CD4-positive, alpha-beta T cell treated with Interleukin-17A for 1 hour (primary cell): ENCODE results near the gene STYX.
"Not testable (repeated sequence)": the region's sequence is repeated elsewhere in the genome, so short reads cannot be mapped to it uniquely, and the experiment has no call there.

ENCODE experiments used
- DNase-seq: peaks from one replicate; pipeline ENCODE4 v3.0.0-alpha.2; 2020

Gene STYX

GRCh38 chr14:52727509-52727908, 2.5 kb upstream of the STYX start:
- DNase-seq, result not testable (repeated sequence)

- not testable (repeated sequence) for DNase-seq
Observed at GRCh38 chr14:52729035-52729434, 931 bp upstream of the STYX start.

GRCh38 chr14:52729585-52729924, 411 bp upstream of the STYX start:
- DNase-seq, result no peak

- no peak for DNase-seq
Observed at GRCh38 chr14:52730709-52731111, 744 bp downstream of the STYX start.

- DNase-seq, result no peak
Observed at GRCh38 chr14:52733824-52734223, 3.9 kb downstream of the STYX start.

- no peak for DNase-seq
Observed at GRCh38 chr14:52735921-52736489, 6.0 kb downstream of the STYX start.

- DNase-seq, result peak; percentile 24
Observed at GRCh38 chr14:52738409-52738808, 8.4 kb downstream of the STYX start.

GRCh38 chr14:52740751-52741150, 10.8 kb downstream of the STYX start:
- DNase-seq, result no peak

- DNase-seq, result peak; percentile 55
Observed at GRCh38 chr14:52741865-52742264, 11.9 kb downstream of the STYX start.

- no peak for DNase-seq
Observed at GRCh38 chr14:52748647-52749292, 18.8 kb downstream of the STYX start.

- DNase-seq, result no peak
Observed at GRCh38 chr14:52755607-52756316, 25.8 kb downstream of the STYX start.

GRCh38 chr14:52759145-52759544, 29.2 kb downstream of the STYX start:
- no peak for DNase-seq

GRCh38 chr14:52762923-52763322, 33.0 kb downstream of the STYX start:
- DNase-seq, result not testable (repeated sequence)

GRCh38 chr14:52767058-52767833, 37.3 kb downstream of the STYX start:
- DNase-seq, result no peak

GRCh38 chr14:52769887-52770286, 39.9 kb downstream of the STYX start:
- no peak for DNase-seq

- peak; percentile 34 for DNase-seq
Observed at GRCh38 chr14:52776816-52777215, 46.9 kb downstream of the STYX start.

- no peak for DNase-seq
Observed at GRCh38 chr14:52778702-52779101, 48.7 kb downstream of the STYX start.

GRCh38 chr14:52780893-52781292, 50.9 kb downstream of the STYX start:
- no peak for DNase-seq

- DNase-seq, result no peak
Observed at GRCh38 chr14:52781629-52782028, 51.7 kb downstream of the STYX start.

GRCh38 chr14:52783206-52783605, 53.2 kb downstream of the STYX start:
- DNase-seq, result no peak

- DNase-seq, result no peak
Observed at GRCh38 chr14:52786887-52787286, 56.9 kb downstream of the STYX start.

GRCh38 chr14:52789118-52789517, 59.2 kb downstream of the STYX start:
- no peak for DNase-seq

- no peak for DNase-seq
Observed at GRCh38 chr14:52790011-52790755, 60.2 kb downstream of the STYX start.
